GM19023 (cell line): ENCODE data around the gene ELK4.

Source experiments
- ATAC-seq: cut with Tn5 transposase; IDR thresholded peaks from one replicate; pipeline ENCODE4 v1.9.1; 2021; ENCODE audit warnings: mild to moderate bottlenecking, moderate library complexity; ENCODE audit not compliant: unreplicated experiment

The ELK4 gene

GRCh38 chr1:205584732-205585131 lies 47.1 kb downstream of the ELK4 start:
- ATAC-seq: no peak

- no peak for ATAC-seq
Measured at GRCh38 chr1:205583461-205584130, 48.2 kb downstream of the ELK4 start.

GRCh38 chr1:205582471-205583291 lies 49.1 kb downstream of the ELK4 start:
- no peak for ATAC-seq

GRCh38 chr1:205582046-205582445 lies 49.8 kb downstream of the ELK4 start:
- ATAC-seq: no peak

GRCh38 chr1:205581321-205581980 lies 50.4 kb downstream of the ELK4 start:
- no peak for ATAC-seq

- ATAC-seq: no peak
Measured at GRCh38 chr1:205580923-205581180, 51.0 kb downstream of the ELK4 start.

GRCh38 chr1:205580140-205580922 lies 51.5 kb downstream of the ELK4 start:
- no peak for ATAC-seq

GRCh38 chr1:205579711-205580110 lies 52.1 kb downstream of the ELK4 start:
- no peak for ATAC-seq

- no peak for ATAC-seq
Measured at GRCh38 chr1:205578780-205579571, 52.8 kb downstream of the ELK4 start.

- no peak for ATAC-seq
Measured at GRCh38 chr1:205577874-205578658, 53.7 kb downstream of the ELK4 start.

- no peak for ATAC-seq
Measured at GRCh38 chr1:205576805-205577761, 54.7 kb downstream of the ELK4 start.

GRCh38 chr1:205576011-205576410 lies 55.8 kb downstream of the ELK4 start:
- no peak for ATAC-seq

- ATAC-seq: no peak
Measured at GRCh38 chr1:205575294-205575885, 56.4 kb downstream of the ELK4 start.

- ATAC-seq: no peak
Measured at GRCh38 chr1:205572421-205572820, 59.4 kb downstream of the ELK4 start.

GRCh38 chr1:205571747-205572146 lies 60.1 kb downstream of the ELK4 start:
- no peak for ATAC-seq

- ATAC-seq: no peak
Measured at GRCh38 chr1:205570796-205571537, 60.8 kb downstream of the ELK4 start.

- ATAC-seq: no peak
Measured at GRCh38 chr1:205570173-205570501, 61.7 kb downstream of the ELK4 start.
